AG04449 (cell line): Measurements from ENCODE around the gene RUVBL2.
"Not testable (repeated sequence)": the region's sequence is repeated elsewhere in the genome, so short reads cannot be mapped to it uniquely, and the experiment has no call there.

Experiments used
- CTCF ChIA-PET: fragments of 350-600 bp; formaldehyde crosslinking; extraction: SDS; loops from one replicate; lab custom pipeline; 2021; ENCODE audit warnings: antibody characterized with exemption; lab: Yijun Ruan, JAX
- POLR2A ChIA-PET: fragments of 400-600, 350-600 bp; formaldehyde crosslinking; extraction: SDS; loops from one replicate; lab custom pipeline; 2020; ENCODE audit warnings: antibody characterized with exemption, inconsistent platforms; lab: Yijun Ruan, JAX
- DNase-seq: peaks from one replicate; pipeline ENCODE4 v3.0.0-alpha.2; 2010; ENCODE audit warnings: low read depth, low spot score
- H3K4me3 ChIP-seq: 2 replicates; pipeline ENCODE4 v1.5.1; 2011; ENCODE audit warnings: low read depth, mild to moderate bottlenecking, control low read depth, low read length
- TF ChIP-seq, protein P1 (sequence below): IDR thresholded peaks from one replicate; pipeline ENCODE4 v1.5.1; 2011; ENCODE audit warnings: mild to moderate bottlenecking, moderate library complexity, low read length, control low read depth, inconsistent platforms; ENCODE audit not compliant: insufficient read depth; ENCODE audit errors: missing control alignments

Gene RUVBL2

GRCh38 chr19:49016067-49016839, 22.6 kb downstream of the RUVBL2 start:
- ChIA-PET CTCF (interaction anchor here (0.8 to 11.0 kb wide), 2 partner anchors 17 to 24 kb away, joined by 3 to 146 read pairs; no protein-coding TSS in a partner anchor), POLR2A (no interaction called here)
- TF ChIP-seq, protein P1, sequence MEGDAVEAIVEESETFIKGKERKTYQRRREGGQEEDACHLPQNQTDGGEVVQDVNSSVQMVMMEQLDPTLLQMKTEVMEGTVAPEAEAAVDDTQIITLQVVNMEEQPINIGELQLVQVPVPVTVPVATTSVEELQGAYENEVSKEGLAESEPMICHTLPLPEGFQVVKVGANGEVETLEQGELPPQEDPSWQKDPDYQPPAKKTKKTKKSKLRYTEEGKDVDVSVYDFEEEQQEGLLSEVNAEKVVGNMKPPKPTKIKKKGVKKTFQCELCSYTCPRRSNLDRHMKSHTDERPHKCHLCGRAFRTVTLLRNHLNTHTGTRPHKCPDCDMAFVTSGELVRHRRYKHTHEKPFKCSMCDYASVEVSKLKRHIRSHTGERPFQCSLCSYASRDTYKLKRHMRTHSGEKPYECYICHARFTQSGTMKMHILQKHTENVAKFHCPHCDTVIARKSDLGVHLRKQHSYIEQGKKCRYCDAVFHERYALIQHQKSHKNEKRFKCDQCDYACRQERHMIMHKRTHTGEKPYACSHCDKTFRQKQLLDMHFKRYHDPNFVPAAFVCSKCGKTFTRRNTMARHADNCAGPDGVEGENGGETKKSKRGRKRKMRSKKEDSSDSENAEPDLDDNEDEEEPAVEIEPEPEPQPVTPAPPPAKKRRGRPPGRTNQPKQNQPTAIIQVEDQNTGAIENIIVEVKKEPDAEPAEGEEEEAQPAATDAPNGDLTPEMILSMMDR = no peak
- no peak overlapping the region for H3K4me3 ChIP-seq
- no peak for DNase-seq

GRCh38 chr19:49017041-49017665, 23.5 kb downstream of the RUVBL2 start, which contains the start of gene LHB:
Gene LHB (minus strand): TSS chr19:49017091. CDS start chr19:49017081, 10 bp downstream.
- ChIA-PET CTCF (interaction anchor here (1.3 to 5.5 kb wide), 9 partner anchors 8 to 229 kb away, joined by 3 to 68 read pairs (median 6); partner anchors contain the start of genes GYS1 and RUVBL2), POLR2A (interaction anchor here (0.5 to 2.0 kb wide), 3 partner anchors 40 to 398 kb away, joined by 3 to 7 read pairs (median 3); partner anchors contain the start of genes CGB7 and SPHK2)
- no peak for DNase-seq

DNA sequence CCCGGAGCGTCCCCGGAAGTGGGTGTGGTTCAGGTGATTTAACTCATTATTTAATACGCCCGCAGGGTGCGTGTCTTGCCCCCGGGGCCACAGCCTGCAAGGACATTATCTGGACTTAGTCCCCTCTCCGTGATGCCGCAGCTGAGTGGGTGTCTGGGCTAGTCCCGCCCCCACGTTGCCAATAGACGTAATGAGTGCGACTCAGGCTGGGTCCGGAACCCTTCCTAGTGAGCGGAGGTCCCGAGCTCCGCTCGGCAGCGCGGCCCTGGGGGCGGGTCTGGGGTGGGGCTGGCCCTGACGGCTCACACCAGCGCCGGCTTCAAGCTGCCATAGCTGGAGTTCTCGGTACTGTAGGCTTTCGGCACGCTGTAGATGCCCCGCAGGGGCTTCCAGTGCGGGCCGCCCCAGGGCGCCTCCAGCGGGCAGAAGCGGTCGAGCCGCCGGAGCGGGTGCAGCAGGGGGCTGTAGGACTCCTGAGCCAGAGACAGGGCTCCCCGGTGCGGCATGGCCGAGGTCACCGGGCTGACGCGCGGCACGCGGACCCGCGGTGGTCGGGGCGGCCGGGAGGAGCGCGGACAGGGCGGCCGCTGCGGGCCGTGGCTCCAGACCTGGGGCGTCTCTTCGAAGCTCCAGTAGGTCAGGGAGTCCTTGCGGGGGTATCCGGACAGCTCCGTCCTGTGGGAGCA, 24.1 kb downstream of the RUVBL2 start:
- TF ChIP-seq, protein P1 = peak; percentile 74
- CTCF ChIA-PET = interaction anchor here (0.6 to 5.5 kb wide), 10 partner anchors 9 to 230 kb away, joined by 3 to 68 read pairs (median 6); partner anchors contain the start of genes CGB7, GYS1 and RUVBL2
- no peak for DNase-seq
- H3K4me3 ChIP-seq = peak overlapping the region; percentile 50
- POLR2A ChIA-PET = interaction anchor here (0.5 to 2.0 kb wide), 3 partner anchors 40 to 398 kb away, joined by 3 to 7 read pairs (median 3); partner anchors contain the start of genes CGB7 and SPHK2

More at GRCh38 chr19:49017041-49017665, 23.5 kb downstream of the RUVBL2 start, which contains the start of gene LHB:
- H3K4me3 ChIP-seq = peak within 1 kb of the TSS; percentile 50
- TF ChIP-seq, protein P1 = no peak

GRCh38 chr19:49018388-49019241, 24.9 kb downstream of the RUVBL2 start:
- not testable (repeated sequence) for DNase-seq
- POLR2A ChIA-PET = interaction anchor here (2.0 kb wide), 1 partner anchor 39 kb away, joined by 7 read pairs; the partner anchor contains the start of gene CGB7

GRCh38 chr19:49019242-49019932, 25.7 kb downstream of the RUVBL2 start:
- ChIA-PET POLR2A (interaction anchor here (0.6 to 2.0 kb wide), 3 partner anchors 20 to 50 kb away, joined by 3 to 7 read pairs (median 4); partner anchors contain the start of gene CGB7), CTCF (interaction anchor here (1.3 to 5.5 kb wide), 7 partner anchors 13 to 179 kb away, joined by 4 to 68 read pairs (median 6); partner anchors contain the start of genes GYS1 and RUVBL2)
- no peak for DNase-seq
- TF ChIP-seq, protein P1 = peak; percentile 11
- H3K4me3 ChIP-seq = peak overlapping the region; percentile 50

More at GRCh38 chr19:49018388-49019241, 24.9 kb downstream of the RUVBL2 start:
- CTCF ChIA-PET = interaction anchor here (0.6 to 5.5 kb wide), 12 partner anchors 10 to 231 kb away, joined by 3 to 68 read pairs (median 6); partner anchors contain the start of genes CGB7, GYS1 and RUVBL2
- H3K4me3 ChIP-seq = peak overlapping the region; percentile 50
